Neural cell (in vitro differentiated cells): ENCODE data around the gene C6orf163. TPM values are rescaled to one million over a fixed set of nuclear protein-coding genes. Genes with fewer than 3 reads are reported as not detected.

Experiments
- H2AFZ ChIP-seq: fragments of 200-600, 300-800 bp; sonication (generic), shearing (Covaris generic); 2 replicates; pipeline ENCODE4 v1.6.0; 2014; ENCODE audit warnings: low read depth, mild to moderate bottlenecking, antibody characterized with exemption, low read length, moderate library complexity
- H3F3A ChIP-seq: fragments of 200-600 bp; shearing (Covaris generic); 2 replicates; pipeline ENCODE4 v1.6.1; 2016; ENCODE audit warnings: mild to moderate bottlenecking, moderate library complexity, mixed read lengths, antibody characterized with exemption, low read length; ENCODE audit not compliant: insufficient read depth, poor library complexity, severe bottlenecking
- H3K27ac ChIP-seq: fragments of 200-600, 300-800 bp; sonication (generic), shearing (Covaris generic); 2 replicates; pipeline ENCODE4 v1.5.1; 2014; ENCODE audit warnings: mild to moderate bottlenecking, low read length, moderate library complexity
- H3K27me3 ChIP-seq: fragments of 300-800, 200-600 bp; sonication (generic), shearing (Covaris generic); 2 replicates; pipeline ENCODE4 v1.6.0; 2014; ENCODE audit warnings: mild to moderate bottlenecking, low read depth, low read length, moderate library complexity; ENCODE audit not compliant: insufficient read depth
- H3K36me3 ChIP-seq: fragments of 300-800, 200-600 bp; sonication (generic), shearing (Covaris generic); 2 replicates; pipeline ENCODE4 v1.5.1; 2014; ENCODE audit warnings: mild to moderate bottlenecking, antibody characterized with exemption, low read length, moderate library complexity; ENCODE audit not compliant: insufficient read depth
- H3K4me2 ChIP-seq: fragments of 300-800, 200-600 bp; sonication (generic), shearing (Covaris generic); 2 replicates; pipeline ENCODE4 v1.6.0; 2014; ENCODE audit warnings: mild to moderate bottlenecking, low read length
- H3K4me3 ChIP-seq: fragments of 300-800, 200-600 bp; sonication (generic), shearing (Covaris generic); 2 replicates; pipeline ENCODE4 v1.5.1; 2014; ENCODE audit warnings: mild to moderate bottlenecking, low read length, moderate library complexity
- H3K79me2 ChIP-seq: fragments of 200-600 bp; shearing (Covaris generic); replicated peaks from 2 replicates; pipeline ENCODE4 v1.6.0; 2014; ENCODE audit warnings: mild to moderate bottlenecking, low read length, moderate library complexity; ENCODE audit not compliant: insufficient read depth
- H3K9ac ChIP-seq: fragments of 300-800, 200-600 bp; sonication (generic), shearing (Covaris generic); 2 replicates; pipeline ENCODE4 v1.6.1; 2016; ENCODE audit warnings: mild to moderate bottlenecking, low read length, mixed read lengths
- H3K9me2 ChIP-seq: fragments of 200-600 bp; shearing (Covaris generic); 2 replicates; pipeline ENCODE4 v1.6.1; 2016; ENCODE audit warnings: mild to moderate bottlenecking, low read length, mixed read lengths; ENCODE audit not compliant: insufficient read depth
- H3K9me3 ChIP-seq: fragments of 200-600, 300-800 bp; sonication (generic), shearing (Covaris generic); 2 replicates; pipeline ENCODE4 v1.6.1; 2016; ENCODE audit warnings: mild to moderate bottlenecking, mixed run types, low read length, moderate library complexity, mixed read lengths
- H4K20me1 ChIP-seq: fragments of 200-600 bp; shearing (Covaris generic); 2 replicates; pipeline ENCODE4 v1.6.1; 2016; ENCODE audit warnings: mild to moderate bottlenecking, mixed run types; ENCODE audit not compliant: insufficient read depth
- CTCF ChIP-seq: fragments of 450-650 bp; IDR thresholded peaks from 2 replicates; pipeline ENCODE4 v1.5.1; 2014; ENCODE audit warnings: antibody characterized with exemption, mild to moderate bottlenecking, moderate library complexity; ENCODE audit not compliant: poor library complexity, severe bottlenecking
- EP300 ChIP-seq: fragments of 450-650 bp; conservative IDR thresholded peaks from 2 replicates; pipeline ENCODE4 v1.6.1; 2014; ENCODE audit warnings: antibody characterized with exemption, mild to moderate bottlenecking, moderate library complexity; ENCODE audit not compliant: poor library complexity, severe bottlenecking
- EZH2 ChIP-seq: fragments of 200-600, 300-800 bp; shearing (Covaris generic), sonication (generic); IDR thresholded peaks from 2 replicates; pipeline ENCODE4 v1.6.1; 2014; ENCODE audit warnings: antibody characterized with exemption, low read length, borderline replicate concordance, mild to moderate bottlenecking; ENCODE audit not compliant: insufficient read depth, poor library complexity, severe bottlenecking
- MXI1 ChIP-seq: fragments of 450-650 bp; conservative IDR thresholded peaks from 2 replicates; pipeline ENCODE4 v1.6.1; 2014; ENCODE audit warnings: antibody characterized with exemption, mild to moderate bottlenecking; ENCODE audit not compliant: poor library complexity, severe bottlenecking
- POLR2AphosphoS5 ChIP-seq: IDR thresholded peaks from 2 replicates; pipeline ENCODE4 v1.6.1; 2012
- RAD21 ChIP-seq: fragments of 450-650 bp; conservative IDR thresholded peaks from 2 replicates; pipeline ENCODE4 v1.6.1; 2014; ENCODE audit warnings: antibody characterized with exemption, mild to moderate bottlenecking, moderate library complexity
- SMC3 ChIP-seq: fragments of 450-650 bp; conservative IDR thresholded peaks from 2 replicates; pipeline ENCODE4 v1.6.1; 2014; ENCODE audit warnings: antibody characterized with exemption, mild to moderate bottlenecking, moderate library complexity; ENCODE audit not compliant: poor library complexity
- TAF1 ChIP-seq: IDR thresholded peaks from 2 replicates; pipeline ENCODE4 v1.6.1; 2012; ENCODE audit warnings: low read depth
- polyA plus RNA-seq: library from polyadenylated mRNA; depleted of rRNA; stranded (reverse); fragments of >200 nt; gene quantifications from 2 replicates; pipeline ENCODE4 v1.2.3, GENCODE V29; 2014
- TF ChIP-seq, protein P1 (sequence below): IDR thresholded peaks from 2 replicates; pipeline ENCODE4 v1.6.1; 2012; ENCODE audit warnings: borderline replicate concordance

The C6orf163 gene
- polyA plus RNA-seq, 1 donor from 2014 or later = 1.8 TPM

GRCh38 chr6:87391334-87391733, 46.7 kb downstream of the C6orf163 start:
- no peak overlapping the region for H3K4me2 ChIP-seq
- H3F3A ChIP-seq = no peaks in the 10 kb centered on the region
- no peak overlapping the region for H3K9ac ChIP-seq
- H3K27me3 ChIP-seq = no peaks in the 10 kb centered on the region
- H4K20me1 ChIP-seq = no peaks in the 10 kb centered on the region
- no peak overlapping the region for H3K27ac ChIP-seq
- TF ChIP-seq EP300 (no peak), CTCF (no peak), MXI1 (no peak), SMC3 (no peak), RAD21 (no peak), EZH2 (no peak), TAF1 (no peak), POLR2AphosphoS5 (no peak)
- TF ChIP-seq, protein P1, sequence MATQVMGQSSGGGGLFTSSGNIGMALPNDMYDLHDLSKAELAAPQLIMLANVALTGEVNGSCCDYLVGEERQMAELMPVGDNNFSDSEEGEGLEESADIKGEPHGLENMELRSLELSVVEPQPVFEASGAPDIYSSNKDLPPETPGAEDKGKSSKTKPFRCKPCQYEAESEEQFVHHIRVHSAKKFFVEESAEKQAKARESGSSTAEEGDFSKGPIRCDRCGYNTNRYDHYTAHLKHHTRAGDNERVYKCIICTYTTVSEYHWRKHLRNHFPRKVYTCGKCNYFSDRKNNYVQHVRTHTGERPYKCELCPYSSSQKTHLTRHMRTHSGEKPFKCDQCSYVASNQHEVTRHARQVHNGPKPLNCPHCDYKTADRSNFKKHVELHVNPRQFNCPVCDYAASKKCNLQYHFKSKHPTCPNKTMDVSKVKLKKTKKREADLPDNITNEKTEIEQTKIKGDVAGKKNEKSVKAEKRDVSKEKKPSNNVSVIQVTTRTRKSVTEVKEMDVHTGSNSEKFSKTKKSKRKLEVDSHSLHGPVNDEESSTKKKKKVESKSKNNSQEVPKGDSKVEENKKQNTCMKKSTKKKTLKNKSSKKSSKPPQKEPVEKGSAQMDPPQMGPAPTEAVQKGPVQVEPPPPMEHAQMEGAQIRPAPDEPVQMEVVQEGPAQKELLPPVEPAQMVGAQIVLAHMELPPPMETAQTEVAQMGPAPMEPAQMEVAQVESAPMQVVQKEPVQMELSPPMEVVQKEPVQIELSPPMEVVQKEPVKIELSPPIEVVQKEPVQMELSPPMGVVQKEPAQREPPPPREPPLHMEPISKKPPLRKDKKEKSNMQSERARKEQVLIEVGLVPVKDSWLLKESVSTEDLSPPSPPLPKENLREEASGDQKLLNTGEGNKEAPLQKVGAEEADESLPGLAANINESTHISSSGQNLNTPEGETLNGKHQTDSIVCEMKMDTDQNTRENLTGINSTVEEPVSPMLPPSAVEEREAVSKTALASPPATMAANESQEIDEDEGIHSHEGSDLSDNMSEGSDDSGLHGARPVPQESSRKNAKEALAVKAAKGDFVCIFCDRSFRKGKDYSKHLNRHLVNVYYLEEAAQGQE = no peak
- no peaks in the 10 kb centered on the region for H3K36me3 ChIP-seq
- no peaks in the 10 kb centered on the region for H3K9me2 ChIP-seq
- no peak overlapping the region for H2AFZ ChIP-seq
- no peak overlapping the region for H3K4me3 ChIP-seq
- no peaks in the 10 kb centered on the region for H3K79me2 ChIP-seq
- H3K9me3 ChIP-seq = no peaks in the 10 kb centered on the region

DNA sequence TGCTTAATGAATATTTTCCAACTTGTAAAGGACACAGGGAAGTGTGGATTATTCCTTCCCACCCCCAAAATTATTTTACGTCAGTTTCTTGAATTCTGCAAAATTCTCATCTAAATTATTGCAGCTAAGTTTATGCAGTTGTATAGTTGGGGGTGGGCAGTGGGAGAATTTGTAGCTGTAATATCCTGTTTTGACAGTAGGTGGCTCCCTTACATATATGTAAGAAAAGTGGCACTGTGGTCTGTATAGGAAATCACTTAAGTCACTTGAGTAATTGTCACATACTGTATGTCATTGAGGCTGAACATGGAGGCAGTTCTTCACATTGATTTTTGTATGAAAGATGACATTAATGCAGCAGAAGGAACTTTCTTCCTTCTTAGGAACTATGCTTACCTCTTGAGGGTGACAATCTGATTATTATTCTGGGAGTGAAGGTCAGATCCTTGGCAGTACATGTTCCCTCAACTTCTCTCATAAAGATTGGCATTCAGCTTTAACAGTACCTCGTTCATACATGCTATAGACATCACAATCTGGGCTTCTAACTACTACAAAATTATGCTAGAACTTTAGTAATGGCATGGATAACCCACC, 48.5 kb downstream of the C6orf163 start:
- peak; percentile 18 for TF ChIP-seq EP300
- TF ChIP-seq, protein P1 = no peak
- TF ChIP-seq POLR2AphosphoS5 = no peak
- no peak for TF ChIP-seq MXI1
- TF ChIP-seq CTCF = peak; percentile 93
- TF ChIP-seq SMC3 = peak; percentile 87
- peak; percentile 88 for TF ChIP-seq RAD21
- TF ChIP-seq EZH2 = no peak
- TF ChIP-seq TAF1 = no peak
- Histone ChIP-seq H3K9me3 (no peaks in the 10 kb centered on the region), H4K20me1 (no peaks in the 10 kb centered on the region), H3K36me3 (no peaks in the 10 kb centered on the region), H3K27ac (no peak overlapping the region), H3K9me2 (no peaks in the 10 kb centered on the region), H3F3A (no peaks in the 10 kb centered on the region), H3K9ac (no peak overlapping the region), H2AFZ (no peak overlapping the region), H3K4me2 (no peak overlapping the region), H3K27me3 (no peaks in the 10 kb centered on the region), H3K4me3 (no peak overlapping the region), H3K79me2 (no peaks in the 10 kb centered on the region)
